ENCODE results near the gene SRRT.
"Not testable (repeated sequence)": the region's sequence is repeated elsewhere in the genome, so short reads cannot be mapped to it uniquely, and the experiment has no call there.

The SRRT gene

DNA sequence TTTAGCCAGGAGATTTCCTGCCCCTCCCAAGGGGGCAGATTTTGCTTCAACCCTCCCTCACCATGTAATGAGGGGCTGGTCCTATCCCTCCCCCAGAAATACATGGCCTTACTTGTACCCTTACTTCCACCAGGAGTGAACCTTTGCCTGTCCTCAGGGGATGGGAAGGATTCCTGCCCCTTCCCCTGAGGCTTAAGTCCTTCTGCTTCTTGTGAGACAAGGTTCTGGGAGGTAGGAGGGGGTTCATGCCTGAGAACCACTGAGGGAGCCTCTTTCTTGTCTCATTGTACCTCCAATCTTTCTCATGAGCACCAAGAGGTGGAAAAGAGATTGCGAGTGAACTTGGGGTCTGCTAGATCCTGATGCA is 54.9 kb downstream of the SRRT start:
- Histone ChIP-seq H3K4me3 (ENCODE audit: low read length, poor library complexity, severe bottlenecking) (no peak overlapping the region), H3K9ac (ENCODE audit: low read depth, low read length, poor library complexity, severe bottlenecking) (no peak overlapping the region), H3K4me1 (ENCODE audit: insufficient read depth, low read length, poor library complexity, severe bottlenecking) (no peaks in the 10 kb centered on the region), H4K20me1 (ENCODE audit: insufficient read depth, low read length, poor library complexity, severe bottlenecking) (no peaks in the 10 kb centered on the region), H3K36me3 (ENCODE audit: insufficient read depth, low read length) (no peaks in the 10 kb centered on the region), H3F3A (ENCODE audit: low read depth) (no peaks in the 10 kb centered on the region), H3K27me3 (ENCODE audit: insufficient read depth, low read length, poor library complexity, severe bottlenecking) (no peaks in the 10 kb centered on the region), H3K4me2 (ENCODE audit: low read depth, low read length, poor library complexity, severe bottlenecking) (no peak overlapping the region), H3K9me3 (ENCODE audit: insufficient read depth, low read depth, low read length) (no peaks in the 10 kb centered on the region), H3K9me2 (replicated peaks; ENCODE audit: low read depth, low read length) (no peaks in the 10 kb centered on the region), H2AFZ (ENCODE audit: low read length) (no peak overlapping the region), H3K79me2 (ENCODE audit: insufficient read depth, low read length) (no peaks in the 10 kb centered on the region)
- no peak for TF ChIP-seq EZH2phosphoT487 (IDR thresholded peaks at IDR 0.05; ENCODE audit: borderline replicate concordance)
- TF ChIP-seq, protein P1, sequence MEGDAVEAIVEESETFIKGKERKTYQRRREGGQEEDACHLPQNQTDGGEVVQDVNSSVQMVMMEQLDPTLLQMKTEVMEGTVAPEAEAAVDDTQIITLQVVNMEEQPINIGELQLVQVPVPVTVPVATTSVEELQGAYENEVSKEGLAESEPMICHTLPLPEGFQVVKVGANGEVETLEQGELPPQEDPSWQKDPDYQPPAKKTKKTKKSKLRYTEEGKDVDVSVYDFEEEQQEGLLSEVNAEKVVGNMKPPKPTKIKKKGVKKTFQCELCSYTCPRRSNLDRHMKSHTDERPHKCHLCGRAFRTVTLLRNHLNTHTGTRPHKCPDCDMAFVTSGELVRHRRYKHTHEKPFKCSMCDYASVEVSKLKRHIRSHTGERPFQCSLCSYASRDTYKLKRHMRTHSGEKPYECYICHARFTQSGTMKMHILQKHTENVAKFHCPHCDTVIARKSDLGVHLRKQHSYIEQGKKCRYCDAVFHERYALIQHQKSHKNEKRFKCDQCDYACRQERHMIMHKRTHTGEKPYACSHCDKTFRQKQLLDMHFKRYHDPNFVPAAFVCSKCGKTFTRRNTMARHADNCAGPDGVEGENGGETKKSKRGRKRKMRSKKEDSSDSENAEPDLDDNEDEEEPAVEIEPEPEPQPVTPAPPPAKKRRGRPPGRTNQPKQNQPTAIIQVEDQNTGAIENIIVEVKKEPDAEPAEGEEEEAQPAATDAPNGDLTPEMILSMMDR (conservative IDR thresholded peaks at IDR 0.05; ENCODE audit: low read length), result no peak

DNA sequence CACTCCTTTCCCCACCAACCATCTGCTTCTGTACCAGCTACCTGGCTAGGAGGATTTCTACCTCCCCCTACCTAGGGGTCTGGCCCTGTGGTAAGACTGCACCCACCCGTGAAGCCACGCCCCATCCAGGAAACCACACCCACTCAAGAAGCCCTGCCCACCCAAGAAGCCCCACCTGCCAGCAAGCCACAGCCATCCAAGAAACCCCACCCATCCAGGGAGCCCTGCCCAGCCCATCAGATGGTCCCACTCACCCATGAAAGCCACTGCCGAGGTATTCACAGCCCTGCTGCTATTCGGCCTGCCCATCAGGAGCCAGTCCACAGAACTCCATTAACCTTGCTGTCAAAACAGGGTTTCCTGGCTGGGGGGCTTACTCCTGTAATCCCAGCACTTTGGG is 58.8 kb downstream of the SRRT start:
- TF ChIP-seq, protein P1 (conservative IDR thresholded peaks at IDR 0.05; ENCODE audit: low read length), result no peak
- TF ChIP-seq EZH2phosphoT487 (IDR thresholded peaks at IDR 0.05; ENCODE audit: borderline replicate concordance), result no peak

DNA sequence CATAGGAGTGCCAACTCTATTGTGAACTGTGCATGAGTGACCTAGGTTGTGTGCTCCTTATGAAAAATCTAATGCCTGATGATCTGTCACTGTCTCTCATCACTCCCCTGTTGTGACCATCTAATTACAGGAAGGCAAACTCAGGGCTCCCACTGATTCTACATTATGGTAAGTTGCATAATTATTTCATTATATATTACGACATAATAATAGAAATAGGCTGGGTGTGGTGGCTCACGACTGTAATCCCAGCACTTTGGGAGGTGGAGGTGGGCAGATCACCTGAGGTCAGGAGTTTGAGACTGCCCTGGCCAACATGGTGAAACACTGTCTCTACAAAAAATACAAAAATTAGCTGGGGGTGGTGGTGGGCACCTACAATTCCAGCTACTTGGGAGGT is 60.5 kb downstream of the SRRT start:
- not testable (repeated sequence) for H3K4me2 ChIP-seq (ENCODE audit: low read depth, low read length, poor library complexity, severe bottlenecking); H3K9me2 ChIP-seq (replicated peaks; ENCODE audit: low read depth, low read length); H3K9me3 ChIP-seq (ENCODE audit: insufficient read depth, low read depth, low read length); H4K20me1 ChIP-seq (ENCODE audit: insufficient read depth, low read length, poor library complexity, severe bottlenecking); H2AFZ ChIP-seq (ENCODE audit: low read length); H3K4me1 ChIP-seq (ENCODE audit: insufficient read depth, low read length, poor library complexity, severe bottlenecking); H3K79me2 ChIP-seq (ENCODE audit: insufficient read depth, low read length); H3K27me3 ChIP-seq (ENCODE audit: insufficient read depth, low read length, poor library complexity, severe bottlenecking); H3F3A ChIP-seq (ENCODE audit: low read depth); H3K4me3 ChIP-seq (ENCODE audit: low read length, poor library complexity, severe bottlenecking); H3K9ac ChIP-seq (ENCODE audit: low read depth, low read length, poor library complexity, severe bottlenecking); H3K36me3 ChIP-seq (ENCODE audit: insufficient read depth, low read length)

More for the DNA sequence above, 58.8 kb downstream of the SRRT start:
- Histone ChIP-seq H3K4me2 (ENCODE audit: low read depth, low read length, poor library complexity, severe bottlenecking) (no peak overlapping the region), H3K36me3 (ENCODE audit: insufficient read depth, low read length) (no peaks in the 10 kb centered on the region), H3K4me1 (ENCODE audit: insufficient read depth, low read length, poor library complexity, severe bottlenecking) (no peaks in the 10 kb centered on the region), H3K4me3 (ENCODE audit: low read length, poor library complexity, severe bottlenecking) (no peak overlapping the region), H3F3A (ENCODE audit: low read depth) (no peaks in the 10 kb centered on the region), H3K79me2 (ENCODE audit: insufficient read depth, low read length) (no peaks in the 10 kb centered on the region), H3K9ac (ENCODE audit: low read depth, low read length, poor library complexity, severe bottlenecking) (no peak overlapping the region), H3K27me3 (ENCODE audit: insufficient read depth, low read length, poor library complexity, severe bottlenecking) (no peaks in the 10 kb centered on the region), H2AFZ (ENCODE audit: low read length) (no peak overlapping the region), H3K9me3 (ENCODE audit: insufficient read depth, low read depth, low read length) (no peaks in the 10 kb centered on the region), H3K9me2 (replicated peaks; ENCODE audit: low read depth, low read length) (no peaks in the 10 kb centered on the region), H4K20me1 (ENCODE audit: insufficient read depth, low read length, poor library complexity, severe bottlenecking) (no peaks in the 10 kb centered on the region)

DNA sequence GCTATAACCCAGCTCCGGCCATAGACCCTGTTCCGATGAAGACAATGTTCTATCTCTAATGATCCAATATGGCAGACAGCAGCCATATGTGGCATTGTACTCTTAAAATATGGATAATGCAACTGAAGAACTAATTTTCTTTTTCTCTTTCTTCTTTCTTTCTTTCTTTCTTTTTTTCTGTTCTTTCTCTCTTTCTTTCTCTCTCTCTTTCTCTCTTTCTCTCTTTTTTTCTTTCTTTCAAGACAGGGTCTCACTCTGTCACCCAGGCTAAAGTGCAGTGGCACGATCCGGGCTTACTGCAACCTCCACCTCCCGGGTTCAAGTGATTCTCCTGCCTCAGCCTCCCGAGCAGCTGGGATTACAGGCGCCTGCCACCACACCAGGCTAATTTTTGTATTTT is 61.3 kb downstream of the SRRT start:
- not testable (repeated sequence) for H3K36me3 ChIP-seq (ENCODE audit: insufficient read depth, low read length); H3K4me1 ChIP-seq (ENCODE audit: insufficient read depth, low read length, poor library complexity, severe bottlenecking); H3K9me2 ChIP-seq (replicated peaks; ENCODE audit: low read depth, low read length); H3K9ac ChIP-seq (ENCODE audit: low read depth, low read length, poor library complexity, severe bottlenecking); H4K20me1 ChIP-seq (ENCODE audit: insufficient read depth, low read length, poor library complexity, severe bottlenecking); H3F3A ChIP-seq (ENCODE audit: low read depth); H3K27me3 ChIP-seq (ENCODE audit: insufficient read depth, low read length, poor library complexity, severe bottlenecking); H3K79me2 ChIP-seq (ENCODE audit: insufficient read depth, low read length); H3K9me3 ChIP-seq (ENCODE audit: insufficient read depth, low read depth, low read length); H2AFZ ChIP-seq (ENCODE audit: low read length); H3K4me2 ChIP-seq (ENCODE audit: low read depth, low read length, poor library complexity, severe bottlenecking); H3K4me3 ChIP-seq (ENCODE audit: low read length, poor library complexity, severe bottlenecking)

Data from Loucy (cell line).